Measurements from ENCODE around the gene TOP3B. TPM values are rescaled to one million over a fixed set of nuclear protein-coding genes. Genes with fewer than 3 reads are reported as not detected.

The TOP3B gene
- total RNA-seq, 1 donor from 2014 or later = 83.5 TPM

- Mint-ChIP-seq H3K36me3 (ENCODE audit: unreplicated experiment) (peaks cover 8% of the 10 kb centered on the region), H3K27ac (ENCODE audit: unreplicated experiment) (no peak overlapping the region), H3K4me3 (ENCODE audit: unreplicated experiment) (no peak overlapping the region), H3K4me1 (ENCODE audit: low read depth, unreplicated experiment) (no peaks in the 10 kb centered on the region), H3K9me3 (ENCODE audit: unreplicated experiment) (no peaks in the 10 kb centered on the region), H3K27me3 (ENCODE audit: unreplicated experiment) (peaks cover 1% of the 10 kb centered on the region)
- DNase-seq = no peak
- no peak for TF ChIP-seq CTCF (IDR thresholded peaks at IDR 0.05; ENCODE audit: partially characterized antibody, unreplicated experiment)
Measured at GRCh38 chr22:21998595-21999247, 16.1 kb upstream of the TOP3B start.

- no peak for DNase-seq
- peaks cover 2% of the 10 kb centered on the region for H3K4me1 Mint-ChIP-seq (ENCODE audit: low read depth, unreplicated experiment)
- no peaks in the 10 kb centered on the region for H3K9me3 Mint-ChIP-seq (ENCODE audit: unreplicated experiment)
- H3K4me3 Mint-ChIP-seq (ENCODE audit: unreplicated experiment) = no peak overlapping the region
- H3K36me3 Mint-ChIP-seq (ENCODE audit: unreplicated experiment) = peaks cover 8% of the 10 kb centered on the region
- peaks cover 3% of the 10 kb centered on the region for H3K27me3 Mint-ChIP-seq (ENCODE audit: unreplicated experiment)
- no peak for TF ChIP-seq CTCF (IDR thresholded peaks at IDR 0.05; ENCODE audit: partially characterized antibody, unreplicated experiment)
- no peak overlapping the region for H3K27ac Mint-ChIP-seq (ENCODE audit: unreplicated experiment)
Measured at GRCh38 chr22:21996175-21996720, 13.7 kb upstream of the TOP3B start.

GRCh38 chr22:21995660-21996059 is 13.1 kb upstream of the TOP3B start:
- H3K9me3 Mint-ChIP-seq (ENCODE audit: unreplicated experiment) = no peaks in the 10 kb centered on the region
- peaks cover 3% of the 10 kb centered on the region for H3K4me1 Mint-ChIP-seq (ENCODE audit: low read depth, unreplicated experiment)
- H3K27ac Mint-ChIP-seq (ENCODE audit: unreplicated experiment) = no peak overlapping the region
- no peak overlapping the region for H3K4me3 Mint-ChIP-seq (ENCODE audit: unreplicated experiment)
- H3K27me3 Mint-ChIP-seq (ENCODE audit: unreplicated experiment) = peaks cover 4% of the 10 kb centered on the region
- no peak for TF ChIP-seq CTCF (IDR thresholded peaks at IDR 0.05; ENCODE audit: partially characterized antibody, unreplicated experiment)
- DNase-seq = no peak
- peaks cover 8% of the 10 kb centered on the region for H3K36me3 Mint-ChIP-seq (ENCODE audit: unreplicated experiment)

GRCh38 chr22:21994881-21995444 is 12.4 kb upstream of the TOP3B start:
- Mint-ChIP-seq H3K4me3 (ENCODE audit: unreplicated experiment) (no peak overlapping the region), H3K4me1 (ENCODE audit: low read depth, unreplicated experiment) (peaks cover 8% of the 10 kb centered on the region), H3K27me3 (ENCODE audit: unreplicated experiment) (peaks cover 7% of the 10 kb centered on the region)

More at GRCh38 chr22:21994881-21995444, 12.4 kb upstream of the TOP3B start:
- TF ChIP-seq CTCF (IDR thresholded peaks at IDR 0.05; ENCODE audit: partially characterized antibody, unreplicated experiment) = no peak
- Mint-ChIP-seq H3K27ac (ENCODE audit: unreplicated experiment) (no peak overlapping the region), H3K9me3 (ENCODE audit: unreplicated experiment) (no peaks in the 10 kb centered on the region), H3K36me3 (ENCODE audit: unreplicated experiment) (peaks cover 8% of the 10 kb centered on the region)
- no peak for DNase-seq

Measured in glutamatergic neuron (in vitro differentiated cells).